GM12872 (cell line): ENCODE results near the gene AHI1.

Experiments used
- TF ChIP-seq, protein P1 (sequence below): IDR thresholded peaks from 3 replicates; pipeline ENCODE4 v1.5.1; 2011; ENCODE audit warnings: low read depth, mild to moderate bottlenecking, low read length, moderate library complexity; ENCODE audit not compliant: insufficient read depth

AHI1 gene

DNA sequence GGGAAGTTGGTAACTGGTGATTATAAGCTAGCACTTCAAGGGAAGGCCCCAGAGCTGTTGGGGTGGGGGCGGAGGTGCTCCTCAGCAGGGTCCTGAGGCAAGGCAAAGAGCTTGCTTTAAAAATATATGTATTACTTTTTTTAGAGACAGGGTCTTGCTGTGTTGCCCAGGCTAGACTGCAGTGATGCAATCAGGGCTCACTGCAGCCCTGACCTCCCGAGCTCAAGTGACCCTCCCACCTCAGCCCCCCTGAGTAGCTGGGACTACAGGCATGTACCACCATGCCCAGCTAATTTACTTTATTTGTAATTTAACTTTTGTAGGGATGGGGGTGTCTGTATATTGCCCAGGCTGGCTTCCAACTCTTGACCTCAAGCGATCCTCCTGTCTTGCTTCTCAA, 229.3 kb downstream of the AHI1 start:
- TF ChIP-seq, protein P1, sequence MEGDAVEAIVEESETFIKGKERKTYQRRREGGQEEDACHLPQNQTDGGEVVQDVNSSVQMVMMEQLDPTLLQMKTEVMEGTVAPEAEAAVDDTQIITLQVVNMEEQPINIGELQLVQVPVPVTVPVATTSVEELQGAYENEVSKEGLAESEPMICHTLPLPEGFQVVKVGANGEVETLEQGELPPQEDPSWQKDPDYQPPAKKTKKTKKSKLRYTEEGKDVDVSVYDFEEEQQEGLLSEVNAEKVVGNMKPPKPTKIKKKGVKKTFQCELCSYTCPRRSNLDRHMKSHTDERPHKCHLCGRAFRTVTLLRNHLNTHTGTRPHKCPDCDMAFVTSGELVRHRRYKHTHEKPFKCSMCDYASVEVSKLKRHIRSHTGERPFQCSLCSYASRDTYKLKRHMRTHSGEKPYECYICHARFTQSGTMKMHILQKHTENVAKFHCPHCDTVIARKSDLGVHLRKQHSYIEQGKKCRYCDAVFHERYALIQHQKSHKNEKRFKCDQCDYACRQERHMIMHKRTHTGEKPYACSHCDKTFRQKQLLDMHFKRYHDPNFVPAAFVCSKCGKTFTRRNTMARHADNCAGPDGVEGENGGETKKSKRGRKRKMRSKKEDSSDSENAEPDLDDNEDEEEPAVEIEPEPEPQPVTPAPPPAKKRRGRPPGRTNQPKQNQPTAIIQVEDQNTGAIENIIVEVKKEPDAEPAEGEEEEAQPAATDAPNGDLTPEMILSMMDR, result no peak

DNA sequence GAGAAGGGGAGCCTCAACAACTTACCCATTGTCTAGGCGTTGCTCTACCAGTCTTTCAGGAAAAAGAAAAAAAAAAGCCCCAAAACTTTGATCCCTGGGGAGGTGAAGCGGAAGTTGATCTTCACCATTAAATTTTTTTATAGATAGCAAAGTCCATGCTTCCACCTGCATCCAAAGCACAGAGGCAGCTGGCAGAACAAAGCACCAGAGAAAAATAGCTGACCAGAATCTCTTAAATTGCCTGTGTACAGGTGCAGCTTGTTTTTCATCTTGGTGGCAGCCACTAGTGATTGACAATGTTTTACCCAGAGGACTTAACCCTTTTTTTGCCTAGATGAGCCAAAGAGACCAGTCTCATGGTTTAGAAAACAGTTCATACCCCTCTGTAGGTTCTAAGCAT, 230.5 kb downstream of the AHI1 start:
- TF ChIP-seq, protein P1, result no peak

DNA sequence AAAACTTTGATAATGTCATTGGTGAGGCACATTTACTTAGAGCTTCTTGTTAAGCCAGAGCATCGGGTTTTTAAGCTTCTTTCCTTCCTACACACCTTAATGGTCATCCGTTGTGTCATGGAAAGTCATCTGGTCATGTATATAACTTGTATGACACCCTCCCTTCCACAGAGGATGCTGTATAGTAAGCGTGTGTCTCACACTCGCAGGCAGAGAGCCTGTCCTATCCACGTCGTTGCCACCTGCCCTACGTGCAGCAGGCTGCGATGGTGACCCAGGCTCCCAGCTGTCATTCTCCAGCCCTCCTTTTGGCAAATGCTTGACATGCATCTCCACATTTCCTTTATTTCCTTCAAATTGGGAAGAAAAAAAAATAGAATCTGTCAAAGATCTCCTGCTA, 230.9 kb downstream of the AHI1 start:
- TF ChIP-seq, protein P1, result no peak

DNA sequence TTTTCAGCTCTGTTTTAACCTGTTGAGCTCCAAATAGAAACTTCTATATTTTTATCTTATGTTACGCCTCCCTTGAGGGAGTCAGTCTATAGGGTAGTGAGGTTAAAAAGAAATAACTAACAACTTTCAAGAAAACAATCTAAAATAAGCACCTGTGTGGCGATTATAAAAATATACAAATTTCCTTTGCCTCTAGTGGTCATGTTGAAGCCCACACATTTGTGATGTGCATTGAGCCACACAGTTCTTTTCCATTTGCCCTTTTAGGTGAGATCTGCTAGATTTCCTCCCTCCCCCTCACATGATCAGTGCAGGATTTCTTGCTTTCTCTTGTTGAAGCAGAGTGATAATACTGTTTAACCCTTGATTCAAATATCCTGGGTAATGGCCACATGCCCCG, 232.3 kb downstream of the AHI1 start:
- TF ChIP-seq, protein P1, result no peak

DNA sequence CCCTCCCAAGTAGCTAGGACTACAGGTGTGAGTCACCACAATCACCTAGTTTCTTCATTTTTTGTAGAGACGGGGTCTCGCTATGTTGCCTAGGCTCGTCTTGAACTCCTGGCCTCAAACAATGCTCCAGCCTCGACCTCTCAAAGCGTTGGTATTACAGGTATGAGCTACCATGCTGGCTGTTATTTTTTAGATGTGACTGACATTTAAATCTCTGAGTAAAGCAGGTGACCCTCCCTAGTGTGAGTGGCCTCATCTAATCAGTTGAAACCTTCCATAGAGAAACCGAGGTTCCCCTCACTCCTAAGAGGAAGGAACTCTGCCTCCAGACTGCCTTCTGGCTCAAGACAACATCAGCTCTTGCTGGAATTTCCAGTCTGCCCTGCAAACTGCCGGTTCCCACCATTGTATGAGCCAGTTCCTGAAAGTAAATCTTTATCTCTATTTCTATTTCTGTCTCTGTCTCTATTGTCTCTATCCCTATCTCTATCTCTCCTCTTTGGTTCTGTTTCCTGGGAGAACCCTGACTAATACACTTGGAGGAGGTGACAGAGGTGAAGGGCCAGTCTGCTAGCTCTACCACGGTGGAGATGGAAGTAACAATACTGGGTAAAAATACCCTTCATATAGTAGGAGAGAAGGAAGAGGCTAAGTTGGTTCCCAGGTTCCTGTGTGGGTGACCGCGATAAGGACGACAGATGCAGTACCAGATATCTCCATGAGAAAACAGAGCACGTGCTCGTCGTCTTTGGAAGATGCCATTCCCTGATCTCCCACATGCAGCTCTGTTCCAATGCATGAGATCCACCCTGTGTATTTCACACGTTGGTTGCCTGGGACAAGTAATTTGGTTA, 235.4 kb downstream of the AHI1 start:
- TF ChIP-seq, protein P1, result no peak

DNA sequence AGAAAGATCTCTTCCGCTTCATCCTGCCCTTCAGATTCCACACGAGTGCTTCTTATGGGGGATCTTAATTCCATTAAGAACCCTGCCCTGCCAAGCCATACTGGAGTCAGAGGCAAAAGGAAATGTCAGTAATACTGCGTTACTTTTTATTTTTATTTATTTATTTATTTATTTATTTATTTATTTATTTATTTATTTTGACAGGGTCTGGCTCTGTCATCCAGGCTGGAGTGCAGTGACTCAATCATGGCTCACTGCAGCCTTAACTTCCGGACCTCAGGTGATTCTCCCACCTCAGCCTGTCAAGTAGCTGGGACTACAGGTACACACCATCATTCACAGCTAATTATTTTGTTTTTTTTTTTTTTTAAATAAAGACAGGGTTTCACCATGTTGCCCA, 236.9 kb downstream of the AHI1 start:
- TF ChIP-seq, protein P1, result no peak

DNA sequence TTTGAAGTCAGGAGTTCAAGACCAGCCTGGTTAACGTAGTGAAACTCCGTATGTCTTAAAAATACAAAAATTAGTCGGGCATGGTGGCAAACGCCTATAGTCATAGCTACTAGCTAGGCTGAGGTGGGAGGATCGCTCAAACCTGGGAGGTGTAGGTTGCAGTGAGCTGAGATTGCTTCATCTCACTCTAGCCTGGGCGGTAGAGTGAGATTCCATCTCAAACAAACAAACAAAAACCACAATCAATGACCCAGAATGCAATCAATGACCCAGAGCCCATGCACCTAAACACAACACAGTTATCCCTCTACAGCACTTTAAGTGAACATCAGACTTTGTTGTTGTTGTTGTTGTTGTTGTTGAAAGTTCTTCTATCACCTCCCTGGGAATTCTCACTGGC, 238.6 kb downstream of the AHI1 start:
- TF ChIP-seq, protein P1, result no peak
